HepG2 (cell line): Measurements from ENCODE around the gene ETF1. TPM values are rescaled to one million over a fixed set of nuclear protein-coding genes. Genes with fewer than 3 reads are reported as not detected.

Experiments used
- AGO2 ChIP-seq: fragments of 200-400 bp; formaldehyde crosslinking; optimal IDR thresholded peaks from 2 replicates; pipeline ENCODE3; 2017; ENCODE audit warnings: mild to moderate bottlenecking, low read depth, low read length, moderate library complexity
- DR1 ChIP-seq: sonication (generic); formaldehyde crosslinking; IDR thresholded peaks from 2 replicates; pipeline ENCODE4 v1.8.0; 2021; ENCODE audit warnings: mild to moderate bottlenecking, missing genetic modification reagents, inconsistent platforms
- EEA1 ChIP-seq: sonication (generic); formaldehyde crosslinking; IDR thresholded peaks from 2 replicates; pipeline ENCODE4 v1.5.1; 2020; ENCODE audit warnings: mild to moderate bottlenecking, missing genetic modification reagents, borderline replicate concordance
- FOXC1 ChIP-seq: sonication (generic); formaldehyde crosslinking; IDR thresholded peaks from 2 replicates; pipeline ENCODE4 v1.8.0; 2022; ENCODE audit warnings: mild to moderate bottlenecking, missing genetic modification reagents, borderline replicate concordance
- GATAD2A ChIP-seq: IDR thresholded peaks from 2 replicates; pipeline ENCODE4 v1.6.1; 2016
- IRF2 ChIP-seq: IDR thresholded peaks from 2 replicates; pipeline ENCODE4 v1.6.1; 2018; ENCODE audit warnings: missing genetic modification reagents, missing compliant biosample characterization
- KDM1A ChIP-seq: IDR thresholded peaks from 2 replicates; pipeline ENCODE4 v1.6.1; 2016; ENCODE audit warnings: missing compliant biosample characterization
- POLR2G ChIP-seq: fragments of 200-400 bp; formaldehyde crosslinking; IDR thresholded peaks from 2 replicates; pipeline ENCODE4 v1.6.1; 2018; ENCODE audit warnings: mild to moderate bottlenecking, low read depth, low read length, moderate library complexity
- SP4 ChIP-seq: sonication (generic); formaldehyde crosslinking; IDR thresholded peaks from 2 replicates; pipeline ENCODE4 v1.8.1; 2023; ENCODE audit warnings: mild to moderate bottlenecking, missing genetic modification reagents
- ZNF383 ChIP-seq: sonication (generic); formaldehyde crosslinking; IDR thresholded peaks from 2 replicates; pipeline ENCODE4 v1.4.0; 2020; ENCODE audit warnings: missing genetic modification reagents, mild to moderate bottlenecking, borderline replicate concordance
- ZNF446 ChIP-seq: sonication (generic); formaldehyde crosslinking; IDR thresholded peaks from 2 replicates; pipeline ENCODE4 v1.5.0; 2020; ENCODE audit warnings: mild to moderate bottlenecking, missing genetic modification reagents
- ZNF550 ChIP-seq: sonication (generic); formaldehyde crosslinking; IDR thresholded peaks from 2 replicates; pipeline ENCODE4 v1.4.0; 2020; ENCODE audit warnings: mild to moderate bottlenecking, missing genetic modification reagents, borderline replicate concordance
- ZNF678 ChIP-seq: sonication (generic); formaldehyde crosslinking; IDR thresholded peaks from 2 replicates; pipeline ENCODE4 v1.4.0; 2020; ENCODE audit warnings: mild to moderate bottlenecking, missing genetic modification reagents
- ZNF777 ChIP-seq: sonication (generic); formaldehyde crosslinking; IDR thresholded peaks from 2 replicates; pipeline ENCODE4 v1.4.0; 2020; ENCODE audit warnings: missing genetic modification reagents
- ZNF790 ChIP-seq: sonication (generic); formaldehyde crosslinking; IDR thresholded peaks from 2 replicates; pipeline ENCODE4 v1.8.0; 2022; ENCODE audit warnings: missing genetic modification reagents, mild to moderate bottlenecking, borderline replicate concordance
- ZNF792 ChIP-seq: IDR thresholded peaks from 2 replicates; pipeline ENCODE4 v1.6.1; 2016
- polyA plus RNA-seq, 8 experiments: library from polyadenylated mRNA; depleted of rRNA in 3 of 8; stranded (reverse) in 7 of 8; unstranded in 1 of 8; fragments of >200 nt; fragmentation: Illumina TruSeq in 4 of 8; extraction: Trizol in 4 of 8; gene quantifications; 2 replicates each; pipeline versions ENCODE4 v1.2.1 to v1.2.3, GENCODE V29; 2011 to 2016; ENCODE audit warnings: low read depth in 4 of 8, missing spikeins in 1 of 8, mixed read lengths in 1 of 8; ENCODE audit not compliant: insufficient read depth in 1 of 8
- total RNA-seq, 5 experiments: library from RNA; depleted of rRNA; stranded (reverse); fragments of >200 nt; fragmentation: Illumina TruSeq; extraction: Trizol; gene quantifications; 2 replicates each; pipeline ENCODE4 v1.2.3, GENCODE V29; 2016; ENCODE audit warnings: low read depth in 1 of 5
- TF ChIP-seq, protein P1 (sequence below): sonication (generic); formaldehyde crosslinking; IDR thresholded peaks from 2 replicates; pipeline ENCODE4 v1.5.0; 2020; ENCODE audit warnings: mild to moderate bottlenecking, missing genetic modification reagents
- TF ChIP-seq, protein P2 (sequence below): sonication (generic); formaldehyde crosslinking; IDR thresholded peaks from 2 replicates; pipeline ENCODE4 v1.4.0; 2020; ENCODE audit warnings: mild to moderate bottlenecking, missing genetic modification reagents
- TF ChIP-seq, protein P3 (sequence below), 2 experiments: IDR thresholded peaks; 2 replicates each; pipeline ENCODE4 v1.6.1; 2011 to 2012; ENCODE audit warnings: low read length in 2 of 2, borderline replicate concordance in 1 of 2, low read depth in 1 of 2, mild to moderate bottlenecking in 1 of 2, moderate library complexity in 1 of 2
- TF ChIP-seq, protein P4 (sequence below): sonication (generic); formaldehyde crosslinking; conservative IDR thresholded peaks from 2 replicates; pipeline ENCODE4 v1.8.0; 2022; ENCODE audit warnings: mild to moderate bottlenecking, moderate library complexity, missing genetic modification reagents

The ETF1 gene
- total and polyA plus RNA-seq, 2 of the 13 experiments (the other 11 are each of a cell fraction or from before 2014, with no cell fraction given): 52.1 to 184 TPM

DNA sequence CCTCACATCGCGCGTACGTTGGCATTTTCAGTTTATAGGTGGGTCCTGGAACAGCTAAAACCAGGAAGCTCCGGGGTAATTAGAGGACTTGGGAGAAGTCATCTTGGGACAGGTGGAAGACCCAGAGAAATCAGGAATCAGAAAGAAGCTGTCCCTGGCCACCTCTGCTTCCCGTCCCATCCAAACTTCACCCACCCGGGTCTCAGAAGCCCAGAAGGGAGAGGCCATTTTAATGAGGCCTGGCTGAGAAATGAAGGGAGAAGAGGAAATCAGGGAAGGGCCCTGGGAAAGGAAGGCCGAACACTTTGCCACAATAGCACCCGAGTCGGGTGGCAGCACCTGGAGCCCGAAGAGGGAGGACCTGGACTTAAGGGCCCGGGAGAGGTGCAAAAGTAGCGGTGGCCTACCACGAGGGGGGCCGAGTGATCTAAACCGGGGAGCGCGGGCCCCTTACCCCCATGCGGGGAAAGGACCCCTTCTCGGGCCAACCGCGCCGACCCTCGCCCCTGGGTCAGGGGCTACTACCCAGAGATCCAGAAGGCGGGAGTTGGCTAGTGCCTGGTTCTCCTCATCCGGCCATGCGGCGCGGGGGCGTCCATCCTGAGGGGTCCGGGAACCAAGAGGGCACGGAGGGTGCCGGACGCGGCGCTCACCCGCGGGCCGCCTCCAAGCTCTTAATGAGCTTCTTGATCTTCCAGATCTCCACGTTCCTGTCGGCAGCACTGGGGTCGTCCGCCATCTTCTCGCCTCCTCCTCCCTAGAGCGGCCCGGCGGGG lies 668 bp downstream of the ETF1 start (continued):
- TF ChIP-seq FOXC1 (CRISPR knock-in tag) (no peak), AGO2 (peak; percentile 88), ZNF446 (CRISPR knock-in tag) (no peak), POLR2G (no peak), ZNF550 (CRISPR knock-in tag) (no peak), ZNF777 (CRISPR knock-in tag) (no peak), ZNF383 (CRISPR knock-in tag) (no peak), KDM1A (no peak), EEA1 (CRISPR knock-in tag) (no peak), ZNF792 (CRISPR knock-in tag) (no peak), IRF2 (no peak), SP4 (no peak), ZNF790 (CRISPR knock-in tag) (no peak), DR1 (CRISPR knock-in tag) (no peak), ZNF678 (CRISPR knock-in tag) (no peak), GATAD2A (no peak)
- TF ChIP-seq, protein P1, sequence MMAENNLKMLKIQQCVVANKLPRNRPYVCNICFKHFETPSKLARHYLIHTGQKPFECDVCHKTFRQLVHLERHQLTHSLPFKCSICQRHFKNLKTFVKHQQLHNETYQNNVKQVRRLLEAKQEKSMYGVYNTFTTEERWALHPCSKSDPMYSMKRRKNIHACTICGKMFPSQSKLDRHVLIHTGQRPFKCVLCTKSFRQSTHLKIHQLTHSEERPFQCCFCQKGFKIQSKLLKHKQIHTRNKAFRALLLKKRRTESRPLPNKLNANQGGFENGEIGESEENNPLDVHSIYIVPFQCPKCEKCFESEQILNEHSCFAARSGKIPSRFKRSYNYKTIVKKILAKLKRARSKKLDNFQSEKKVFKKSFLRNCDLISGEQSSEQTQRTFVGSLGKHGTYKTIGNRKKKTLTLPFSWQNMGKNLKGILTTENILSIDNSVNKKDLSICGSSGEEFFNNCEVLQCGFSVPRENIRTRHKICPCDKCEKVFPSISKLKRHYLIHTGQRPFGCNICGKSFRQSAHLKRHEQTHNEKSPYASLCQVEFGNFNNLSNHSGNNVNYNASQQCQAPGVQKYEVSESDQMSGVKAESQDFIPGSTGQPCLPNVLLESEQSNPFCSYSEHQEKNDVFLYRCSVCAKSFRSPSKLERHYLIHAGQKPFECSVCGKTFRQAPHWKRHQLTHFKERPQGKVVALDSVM (CRISPR knock-in tag): no peak
- TF ChIP-seq, protein P2, sequence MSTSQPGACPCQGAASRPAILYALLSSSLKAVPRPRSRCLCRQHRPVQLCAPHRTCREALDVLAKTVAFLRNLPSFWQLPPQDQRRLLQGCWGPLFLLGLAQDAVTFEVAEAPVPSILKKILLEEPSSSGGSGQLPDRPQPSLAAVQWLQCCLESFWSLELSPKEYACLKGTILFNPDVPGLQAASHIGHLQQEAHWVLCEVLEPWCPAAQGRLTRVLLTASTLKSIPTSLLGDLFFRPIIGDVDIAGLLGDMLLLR (CRISPR knock-in tag): 0 out of 2 replicates have a peak, but pooled peaks have one; percentile 56
- TF ChIP-seq, protein P3, sequence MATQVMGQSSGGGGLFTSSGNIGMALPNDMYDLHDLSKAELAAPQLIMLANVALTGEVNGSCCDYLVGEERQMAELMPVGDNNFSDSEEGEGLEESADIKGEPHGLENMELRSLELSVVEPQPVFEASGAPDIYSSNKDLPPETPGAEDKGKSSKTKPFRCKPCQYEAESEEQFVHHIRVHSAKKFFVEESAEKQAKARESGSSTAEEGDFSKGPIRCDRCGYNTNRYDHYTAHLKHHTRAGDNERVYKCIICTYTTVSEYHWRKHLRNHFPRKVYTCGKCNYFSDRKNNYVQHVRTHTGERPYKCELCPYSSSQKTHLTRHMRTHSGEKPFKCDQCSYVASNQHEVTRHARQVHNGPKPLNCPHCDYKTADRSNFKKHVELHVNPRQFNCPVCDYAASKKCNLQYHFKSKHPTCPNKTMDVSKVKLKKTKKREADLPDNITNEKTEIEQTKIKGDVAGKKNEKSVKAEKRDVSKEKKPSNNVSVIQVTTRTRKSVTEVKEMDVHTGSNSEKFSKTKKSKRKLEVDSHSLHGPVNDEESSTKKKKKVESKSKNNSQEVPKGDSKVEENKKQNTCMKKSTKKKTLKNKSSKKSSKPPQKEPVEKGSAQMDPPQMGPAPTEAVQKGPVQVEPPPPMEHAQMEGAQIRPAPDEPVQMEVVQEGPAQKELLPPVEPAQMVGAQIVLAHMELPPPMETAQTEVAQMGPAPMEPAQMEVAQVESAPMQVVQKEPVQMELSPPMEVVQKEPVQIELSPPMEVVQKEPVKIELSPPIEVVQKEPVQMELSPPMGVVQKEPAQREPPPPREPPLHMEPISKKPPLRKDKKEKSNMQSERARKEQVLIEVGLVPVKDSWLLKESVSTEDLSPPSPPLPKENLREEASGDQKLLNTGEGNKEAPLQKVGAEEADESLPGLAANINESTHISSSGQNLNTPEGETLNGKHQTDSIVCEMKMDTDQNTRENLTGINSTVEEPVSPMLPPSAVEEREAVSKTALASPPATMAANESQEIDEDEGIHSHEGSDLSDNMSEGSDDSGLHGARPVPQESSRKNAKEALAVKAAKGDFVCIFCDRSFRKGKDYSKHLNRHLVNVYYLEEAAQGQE (IDR thresholded peaks at IDR 0.05; ENCODE audit: borderline replicate concordance in 1 of 2, low read depth in 1 of 2, low read length in 2 of 2): no peak
- TF ChIP-seq, protein P4, sequence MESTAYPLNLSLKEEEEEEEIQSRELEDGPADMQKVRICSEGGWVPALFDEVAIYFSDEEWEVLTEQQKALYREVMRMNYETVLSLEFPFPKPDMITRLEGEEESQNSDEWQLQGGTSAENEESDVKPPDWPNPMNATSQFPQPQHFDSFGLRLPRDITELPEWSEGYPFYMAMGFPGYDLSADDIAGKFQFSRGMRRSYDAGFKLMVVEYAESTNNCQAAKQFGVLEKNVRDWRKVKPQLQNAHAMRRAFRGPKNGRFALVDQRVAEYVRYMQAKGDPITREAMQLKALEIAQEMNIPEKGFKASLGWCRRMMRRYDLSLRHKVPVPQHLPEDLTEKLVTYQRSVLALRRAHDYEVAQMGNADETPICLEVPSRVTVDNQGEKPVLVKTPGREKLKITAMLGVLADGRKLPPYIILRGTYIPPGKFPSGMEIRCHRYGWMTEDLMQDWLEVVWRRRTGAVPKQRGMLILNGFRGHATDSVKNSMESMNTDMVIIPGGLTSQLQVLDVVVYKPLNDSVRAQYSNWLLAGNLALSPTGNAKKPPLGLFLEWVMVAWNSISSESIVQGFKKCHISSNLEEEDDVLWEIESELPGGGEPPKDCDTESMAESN (CRISPR knock-in tag): no peak
